ENCODE results near the gene SLC34A1. TPM values are rescaled to one million over a fixed set of nuclear protein-coding genes. Genes with fewer than 3 reads are reported as not detected.

SLC34A1 gene
- total RNA-seq, 4 donors from 2014 or later: 0.12 TPM; not detected in 3

- Histone ChIP-seq H3K27ac (peak overlapping the region; percentile 27 to 94 (median 90)), H3K4me1 (peaks cover 0 to 48% (median 14%) of the 10 kb centered on the region in 3 donors), H3K36me3 (peaks cover 0 to 11% of the 10 kb centered on the region in 2 donors), H3K27me3 (no peaks in the 10 kb centered on the region), H3K4me3 (peak overlapping the region; percentile 16 to 58), H3K9me3 (no peaks in the 10 kb centered on the region)
- ATAC-seq: peak; percentile 95
- peak; percentile 55 for TF ChIP-seq POLR2AphosphoS5 (IDR thresholded peaks at IDR 0.05)
- peak; percentile 75 to 91 for TF ChIP-seq POLR2A (IDR thresholded peaks at IDR 0.05)
- no peak for TF ChIP-seq EP300 (IDR thresholded peaks at IDR 0.05)
- TF ChIP-seq CTCF (IDR thresholded peaks at IDR 0.05): peak in 2 of 4 experiments; percentile 9 to 14
- WGBS, 2 donors (ENCODE audit: low coverage in 1 of 2): 0 to 20% methylated on average over 1 of the region's 52 CpGs
These were observed 41.7 kb downstream of the SLC34A1 start for GRCh38 chr5:177425801-177426565.

GRCh38 chr5:177426566-177427210 is 42.5 kb downstream of the SLC34A1 start, which contains the start of gene GRK6:
Gene GRK6 (plus strand): TSS chr5:177426676. CDS start chr5:177426846, 170 bp downstream.
- Histone ChIP-seq H3K4me3 (peak within 1 kb of the TSS; percentile 89 to 92), H3K27me3 (no peaks in the 10 kb centered on the region), H3K9me3 (no peaks in the 10 kb centered on the region), H3K36me3 (peaks cover 0 to 18% of the 10 kb centered on the region in 2 donors), H3K4me1 (peaks cover 0 to 55% (median 14%) of the 10 kb centered on the region in 3 donors), H3K27ac (peak within 1 kb of the TSS; percentile 77 to 96 (median 94))
- TF ChIP-seq POLR2A (IDR thresholded peaks at IDR 0.05) (peak; percentile 31 to 88), CTCF (IDR thresholded peaks at IDR 0.05) (peak in 2 of 4 experiments; percentile 6), EP300 (IDR thresholded peaks at IDR 0.05) (no peak)
- peak; percentile 17 for ATAC-seq
- WGBS, 2 donors (ENCODE audit: low coverage in 1 of 2): 0% methylated on average over 1 of the region's 82 CpGs; no CpG with 5 or more reads in 1 of the 2 donors

GRCh38 chr5:177427211-177427822 is 43.1 kb downstream of the SLC34A1 start:
- 5% methylated on average over 7 of the region's 11 CpGs; no CpG with 5 or more reads in 1 of the 2 donors for WGBS, 2 donors (ENCODE audit: low coverage in 1 of 2)
- Histone ChIP-seq H3K9me3 (no peaks in the 10 kb centered on the region), H3K4me3 (peak overlapping the region; percentile 89 to 92), H3K4me1 (peaks cover 0 to 61% (median 14%) of the 10 kb centered on the region in 3 donors), H3K27me3 (no peaks in the 10 kb centered on the region), H3K36me3 (peaks cover 0 to 24% of the 10 kb centered on the region in 2 donors), H3K27ac (peak overlapping the region; percentile 77 to 96 (median 90))
- ATAC-seq: no peak
- no peak for TF ChIP-seq POLR2A (IDR thresholded peaks at IDR 0.05)
- no peak for TF ChIP-seq POLR2AphosphoS5 (IDR thresholded peaks at IDR 0.05)
- no peak for TF ChIP-seq EP300 (IDR thresholded peaks at IDR 0.05)
- no peak for TF ChIP-seq CTCF (IDR thresholded peaks at IDR 0.05)

- H3K27ac ChIP-seq: peak overlapping the region in 2 of 4 donors; percentile 89 to 96
- TF ChIP-seq EP300 (IDR thresholded peaks at IDR 0.05) (no peak), CTCF (IDR thresholded peaks at IDR 0.05) (no peak), POLR2A (IDR thresholded peaks at IDR 0.05) (no peak), POLR2AphosphoS5 (IDR thresholded peaks at IDR 0.05) (no peak)
- no peaks in the 10 kb centered on the region for H3K9me3 ChIP-seq
- ATAC-seq: no peak
- peaks cover 0 to 68% (median 14%) of the 10 kb centered on the region in 3 donors for H3K4me1 ChIP-seq
- peak overlapping the region in 1 of 2 donors; percentile 92 for H3K4me3 ChIP-seq
- no peaks in the 10 kb centered on the region for H3K27me3 ChIP-seq
- H3K36me3 ChIP-seq: peaks cover 0 to 32% of the 10 kb centered on the region in 2 donors
- 100% methylated on average over 1 of the region's 11 CpGs; no CpG with 5 or more reads in 1 of the 2 donors for WGBS, 2 donors (ENCODE audit: low coverage in 1 of 2)
These were observed 43.8 kb downstream of the SLC34A1 start for GRCh38 chr5:177427919-177428573.

Data from gastroesophageal sphincter (tissue), 4 donors.